ENCODE data around the gene SIM2. TPM values are rescaled to one million over a fixed set of nuclear protein-coding genes. Genes with fewer than 3 reads are reported as not detected.

The SIM2 gene
- total and polyA plus RNA-seq, 12 donors = 0.01 to 0.16 (median 0.15) TPM; not detected in 9

DNA sequence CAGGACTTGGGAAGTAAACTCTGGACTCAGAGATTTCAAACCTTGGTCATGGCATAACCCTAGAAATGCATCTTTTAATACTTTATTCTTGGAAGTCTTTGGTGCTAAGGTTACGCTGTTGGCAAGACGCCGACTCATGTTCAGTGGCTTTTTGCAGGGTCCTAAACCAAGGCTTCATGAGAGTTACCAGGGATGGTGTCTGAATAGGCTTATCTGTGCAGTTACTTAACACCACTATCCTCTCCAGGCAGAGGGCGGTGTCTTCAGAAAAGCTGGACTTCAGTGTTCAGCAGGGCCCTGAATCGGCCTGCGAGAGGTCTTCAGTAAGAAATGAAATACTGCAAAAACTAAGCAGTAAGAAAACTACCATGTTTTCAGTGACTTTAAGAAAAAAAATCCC is 58.3 kb downstream of the SIM2 start:
- intact Hi-C loops (cut with DNase I) = no loop called here
- no peaks in the 10 kb centered on the region for H3K9me3 ChIP-seq
- no peak for ATAC-seq
- peaks cover 0 to 5% (median 0%) of the 10 kb centered on the region in 9 donors for H3K4me1 ChIP-seq
- no peaks in the 10 kb centered on the region for H3K27me3 ChIP-seq
- no peak overlapping the region for H3K4me3 ChIP-seq
- TF ChIP-seq CTCF (IDR thresholded peaks at IDR 0.05) = no peak
- DNase-seq = no peak
- H3K27ac ChIP-seq = no peak overlapping the region
- H3K36me3 ChIP-seq = peaks cover 0 to 25% (median 0%) of the 10 kb centered on the region in 9 donors
- 94 to 95% methylated on average over 6 of the region's 6 CpGs for WGBS, 2 donors

- Histone ChIP-seq H3K9me3 (no peaks in the 10 kb centered on the region), H3K36me3 (peaks cover 0 to 15% (median 0%) of the 10 kb centered on the region in 9 donors), H3K27me3 (no peaks in the 10 kb centered on the region), H3K27ac (no peak overlapping the region), H3K4me3 (no peak overlapping the region), H3K4me1 (no peaks in the 10 kb centered on the region)
- WGBS, 2 donors = 83 to 86% methylated on average over 12 of the region's 12 CpGs
- ATAC-seq (no peak), DNase-seq (no peak)
- intact Hi-C loops (cut with DNase I) = no loop called here
- TF ChIP-seq CTCF (IDR thresholded peaks at IDR 0.05) = no peak
Observed at GRCh38 chr21:36759348-36760083, 60.6 kb downstream of the SIM2 start.

- ATAC-seq = no peak
- TF ChIP-seq CTCF (IDR thresholded peaks at IDR 0.05) = no peak
- WGBS, 2 donors = 94 to 96% methylated on average over 11 of the region's 11 CpGs
- H3K9me3 ChIP-seq = no peaks in the 10 kb centered on the region
- intact Hi-C loops (cut with DNase I) = no loop called here
- H3K4me1 ChIP-seq = no peaks in the 10 kb centered on the region
- no peak overlapping the region for H3K27ac ChIP-seq
- H3K36me3 ChIP-seq = peaks cover 0 to 8% (median 0%) of the 10 kb centered on the region in 9 donors
- no peak for DNase-seq
- H3K4me3 ChIP-seq = no peak overlapping the region
- no peaks in the 10 kb centered on the region for H3K27me3 ChIP-seq
Observed at GRCh38 chr21:36761685-36762084, 62.8 kb downstream of the SIM2 start.

DNA sequence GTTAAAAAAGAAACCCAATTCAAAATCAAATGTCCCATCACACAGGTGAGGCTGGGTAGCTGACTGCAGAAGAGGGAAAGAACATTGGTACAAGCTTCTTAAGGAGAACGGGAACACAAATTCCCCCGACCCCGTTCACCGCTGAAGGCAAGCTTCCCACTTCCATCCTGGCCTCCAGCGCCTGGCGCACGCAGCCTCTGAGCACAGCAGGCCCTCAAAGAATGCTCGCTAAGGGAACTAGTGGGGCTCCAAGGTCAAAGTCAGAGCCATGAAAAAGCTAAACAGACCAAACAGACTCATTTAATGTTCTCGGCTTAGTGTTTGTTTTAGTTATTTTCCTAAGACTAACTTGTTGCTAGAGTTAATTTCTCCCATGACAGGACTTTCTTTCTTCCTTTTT is 63.7 kb downstream of the SIM2 start:
- TF ChIP-seq CTCF (IDR thresholded peaks at IDR 0.05) = no peak
- Histone ChIP-seq H3K27ac (no peak overlapping the region), H3K9me3 (no peaks in the 10 kb centered on the region), H3K36me3 (peaks cover 0 to 8% (median 0%) of the 10 kb centered on the region in 9 donors), H3K4me1 (no peaks in the 10 kb centered on the region), H3K27me3 (no peaks in the 10 kb centered on the region), H3K4me3 (no peak overlapping the region)
- WGBS, 2 donors = 92% methylated on average over 9 of the region's 9 CpGs
- ATAC-seq = no peak
- intact Hi-C loops (cut with DNase I) = no loop called here
- DNase-seq = no peak

Measured in heart right ventricle (tissue), 16 donors.